Measurements from ENCODE around the gene CENPL. TPM values are rescaled to one million over a fixed set of nuclear protein-coding genes. Genes with fewer than 3 reads are reported as not detected.

CENPL gene
- total RNA-seq, 1 experiment from 2014 or later = 19.5 TPM

DNA sequence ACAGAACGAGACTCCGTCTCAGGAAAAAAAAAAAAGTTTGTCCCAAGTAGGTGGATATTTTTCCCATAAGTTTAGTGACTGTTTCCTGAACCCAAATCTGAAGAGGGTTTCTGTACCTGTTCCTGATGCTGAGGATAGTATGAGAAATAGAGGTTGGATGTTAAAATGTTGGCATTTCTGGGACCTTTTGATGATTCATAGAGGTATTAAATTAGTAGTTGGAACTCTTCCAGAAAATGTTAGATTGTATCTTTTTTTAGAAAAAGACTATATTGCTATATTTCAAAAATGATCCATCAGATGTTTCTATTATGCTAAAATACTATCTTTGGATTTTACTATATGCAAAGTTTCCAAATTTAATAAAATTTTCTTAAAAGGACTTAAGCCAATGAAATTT lies 2.9 kb upstream of the CENPL start:
- H4K20me1 ChIP-seq (ENCODE audit: insufficient read depth) = no peaks in the 10 kb centered on the region
- BruUV-seq (replicated peaks) = no TSS peak
- no peak for TF ChIP-seq EZH2 (IDR thresholded peaks at IDR 0.05; ENCODE audit: low read depth)
- no peak for TF ChIP-seq CTCF (conservative IDR thresholded peaks at IDR 0.05)
- H3K9me2 ChIP-seq (ENCODE audit: insufficient read depth) = no peaks in the 10 kb centered on the region
- H3F3A ChIP-seq (ENCODE audit: insufficient read depth, low read depth) = peaks cover 26% of the 10 kb centered on the region; the same call in 1 of the 2 replicates
- H2AFZ ChIP-seq = no peak overlapping the region
- peaks cover 8% of the 10 kb centered on the region for H3K4me1 ChIP-seq (replicated peaks; ENCODE audit: insufficient read depth)
- intact Hi-C loops (cut with micrococcal nuclease; ENCODE audit: unreplicated experiment) = no loop called here
- H3K4me3 ChIP-seq = no peak overlapping the region
- peaks cover 10% of the 10 kb centered on the region; the same call in 1 of the 2 replicates for H3K36me3 ChIP-seq (ENCODE audit: low read depth)
- ChIA-PET POLR2A (ENCODE audit: unreplicated experiment) (no interaction called here), CTCF (interaction anchor here (0.6 kb wide), 1 partner anchor 984 kb away, joined by 5 read pairs; no protein-coding TSS in a partner anchor)
- no peaks in the 10 kb centered on the region for H3K27me3 ChIP-seq (ENCODE audit: insufficient read depth, low read depth)
- peaks cover 15% of the 10 kb centered on the region for H3K79me2 ChIP-seq (ENCODE audit: low read depth)
- no peak overlapping the region for H3K27ac ChIP-seq
- no peak for DNase-seq
- no peak overlapping the region for H3K4me2 ChIP-seq
- no peaks in the 10 kb centered on the region for H3K9me3 ChIP-seq (ENCODE audit: insufficient read depth, low read depth)

DNA sequence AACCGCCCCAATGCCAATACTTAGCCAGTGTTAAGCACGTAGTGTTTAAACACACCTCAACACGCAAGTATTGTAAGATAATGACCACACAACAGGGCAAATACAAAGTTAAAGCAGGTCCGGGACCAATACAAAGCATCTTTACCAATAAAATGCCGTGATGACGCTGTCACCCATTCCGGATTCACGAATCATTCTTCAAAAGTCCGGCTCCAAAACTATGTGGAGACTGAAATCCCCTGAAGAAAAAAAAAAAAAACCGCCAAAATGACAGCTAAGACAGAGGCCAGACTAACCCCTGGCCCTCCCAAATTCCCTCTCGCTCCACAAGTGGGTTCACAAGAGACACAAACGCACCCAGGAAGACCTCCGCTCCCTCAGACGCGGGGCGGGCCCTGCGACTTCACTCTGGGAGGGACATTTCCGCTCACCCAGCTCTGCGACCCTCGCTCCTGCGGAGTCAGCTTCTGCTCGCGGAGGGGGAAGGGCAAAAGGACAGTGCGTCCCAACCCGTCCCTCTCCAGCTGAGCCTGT lies 835 bp downstream of the CENPL start:
- Histone ChIP-seq H3K9me2 (ENCODE audit: insufficient read depth) (no peaks in the 10 kb centered on the region), H3K36me3 (ENCODE audit: low read depth) (no peaks in the 10 kb centered on the region), H3K27me3 (ENCODE audit: insufficient read depth, low read depth) (no peaks in the 10 kb centered on the region), H2AFZ (peak overlapping the region; percentile 91), H3K9me3 (ENCODE audit: insufficient read depth, low read depth) (no peaks in the 10 kb centered on the region), H3F3A (ENCODE audit: insufficient read depth, low read depth) (peaks cover 26% of the 10 kb centered on the region; the same call in 1 of the 2 replicates), H3K4me2 (peak overlapping the region; percentile 95), H3K4me1 (replicated peaks; ENCODE audit: insufficient read depth) (peaks cover 17% of the 10 kb centered on the region), H3K27ac (peak overlapping the region; percentile 95), H3K4me3 (peak overlapping the region; percentile 84), H4K20me1 (ENCODE audit: insufficient read depth) (no peaks in the 10 kb centered on the region), H3K79me2 (ENCODE audit: low read depth) (peaks cover 50% of the 10 kb centered on the region)
- DNase-seq = no peak
- TF ChIP-seq EZH2 (IDR thresholded peaks at IDR 0.05; ENCODE audit: low read depth) = no peak
- TF ChIP-seq CTCF (conservative IDR thresholded peaks at IDR 0.05) = no peak
- no TSS peak for BruUV-seq (replicated peaks)
- intact Hi-C loops (cut with micrococcal nuclease; ENCODE audit: unreplicated experiment) = loop anchor here (1.0 to 2.0 kb wide), 6 partner anchors 44 to 1079 kb away; partner anchors contain the start of gene ZBTB37
- ChIA-PET POLR2A (ENCODE audit: unreplicated experiment) (interaction anchor here (0.6 to 0.7 kb wide), 4 partner anchors 196 to 1098 kb away, joined by 4 to 6 read pairs (median 6); no protein-coding TSS in a partner anchor), CTCF (interaction anchor here (0.7 kb wide), 1 partner anchor 393 kb away, joined by 7 read pairs; no protein-coding TSS in a partner anchor)

GRCh38 chr1:173821680-173822079 lies 3.0 kb downstream of the CENPL start:
- peaks cover 18% of the 10 kb centered on the region; the same call in 1 of the 2 replicates for H3F3A ChIP-seq (ENCODE audit: insufficient read depth, low read depth)

More at GRCh38 chr1:173821680-173822079, 3.0 kb downstream of the CENPL start:
- Histone ChIP-seq H3K27ac (no peak overlapping the region), H3K4me2 (0 out of 2 replicates have a peak overlapping the region, but pooled peaks have one; percentile 95), H3K79me2 (ENCODE audit: low read depth) (peaks cover 66% of the 10 kb centered on the region), H3K36me3 (ENCODE audit: low read depth) (peaks cover 3% of the 10 kb centered on the region; the same call in 1 of the 2 replicates), H3K4me1 (replicated peaks; ENCODE audit: insufficient read depth) (peaks cover 17% of the 10 kb centered on the region), H3K27me3 (ENCODE audit: insufficient read depth, low read depth) (no peaks in the 10 kb centered on the region), H3K9me2 (ENCODE audit: insufficient read depth) (no peaks in the 10 kb centered on the region), H3K4me3 (no peak overlapping the region; the same call in 1 of the 2 replicates), H3K9me3 (ENCODE audit: insufficient read depth, low read depth) (no peaks in the 10 kb centered on the region), H2AFZ (no peak overlapping the region), H4K20me1 (ENCODE audit: insufficient read depth) (no peaks in the 10 kb centered on the region)
- DNase-seq = no peak
- CTCF ChIA-PET = interaction anchor here (0.7 kb wide), 1 partner anchor 864 kb away, joined by 8 read pairs; no protein-coding TSS in a partner anchor
- no peak for TF ChIP-seq CTCF (conservative IDR thresholded peaks at IDR 0.05)
- TF ChIP-seq EZH2 (IDR thresholded peaks at IDR 0.05; ENCODE audit: low read depth) = no peak
- no TSS peak for BruUV-seq (replicated peaks)
- intact Hi-C loops (cut with micrococcal nuclease; ENCODE audit: unreplicated experiment) = no loop called here
- POLR2A ChIA-PET (ENCODE audit: unreplicated experiment) = no interaction called here
